ENCODE results near the gene CLDN15.

The CLDN15 gene

GRCh38 chr7:101195884-101196283, 41.7 kb downstream of the CLDN15 start:
- no peak for DNase-seq

- no peak for DNase-seq
Measured at GRCh38 chr7:101189109-101189508, 48.5 kb downstream of the CLDN15 start.

- DNase-seq, result no peak
Measured at GRCh38 chr7:101186844-101187428, 50.7 kb downstream of the CLDN15 start.

- DNase-seq, result no peak
Measured at GRCh38 chr7:101186194-101186593, 51.4 kb downstream of the CLDN15 start.

GRCh38 chr7:101185258-101185839, 52.3 kb downstream of the CLDN15 start:
- DNase-seq, result no peak
